ENCODE data around the gene MIER2.

Gene MIER2

DNA sequence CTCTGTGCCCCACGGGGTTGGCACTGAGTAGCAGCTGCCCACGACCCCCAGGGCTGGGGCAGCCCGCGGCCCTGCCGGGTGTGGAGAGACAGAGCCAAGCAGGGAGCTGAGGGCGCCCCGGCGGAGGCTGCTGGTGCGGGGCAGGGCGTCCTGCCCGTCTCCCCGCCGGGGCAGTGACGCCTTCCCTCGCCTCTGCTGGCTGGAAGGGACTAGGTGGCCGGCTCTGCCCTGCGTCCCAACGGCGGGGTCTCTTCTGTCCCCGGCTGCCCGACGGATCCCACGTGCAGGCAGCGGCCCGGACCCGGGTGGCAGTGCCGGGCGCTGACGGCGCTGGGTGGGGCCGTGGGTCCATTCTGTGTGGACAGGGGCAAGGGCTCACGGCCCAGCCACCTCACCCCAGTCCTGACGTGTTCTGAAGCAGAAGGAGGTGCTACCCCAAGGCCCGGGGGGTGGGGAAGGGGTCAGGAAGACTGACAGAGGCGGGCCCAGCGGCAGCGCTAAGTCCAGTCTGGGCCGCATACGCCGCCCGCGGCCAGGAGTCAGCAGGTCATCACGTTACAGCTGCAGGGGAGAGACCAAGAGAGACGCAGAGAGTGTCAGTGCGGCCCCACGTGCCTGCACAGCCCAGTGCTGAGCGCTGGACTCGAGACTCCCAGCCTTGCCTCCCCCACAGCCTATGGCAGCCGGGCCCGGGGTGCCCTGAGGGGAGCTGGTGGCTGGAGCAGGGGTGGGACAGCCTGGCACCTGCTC, 38.3 kb downstream of the MIER2 start:
- H3K9ac ChIP-seq (ENCODE audit: low read length), result no peak overlapping the region
- no peaks in the 10 kb centered on the region for H3K9me2 ChIP-seq (ENCODE audit: low read depth, low read length)
- H3K27ac ChIP-seq (ENCODE audit: low read depth, low read length, poor library complexity, severe bottlenecking), result no peak overlapping the region
- no peaks in the 10 kb centered on the region for H3F3A ChIP-seq (ENCODE audit: insufficient read depth, low read length)
- H3K4me1 ChIP-seq (ENCODE audit: insufficient read depth, low read length, severe bottlenecking), result peaks cover 6% of the 10 kb centered on the region
- no peaks in the 10 kb centered on the region for H4K20me1 ChIP-seq (ENCODE audit: insufficient read depth, low read length)
- H3K9me3 ChIP-seq (ENCODE audit: low read length), result no peaks in the 10 kb centered on the region
- no peaks in the 10 kb centered on the region for H3K79me2 ChIP-seq (ENCODE audit: insufficient read depth, low read length)
- H2AFZ ChIP-seq (ENCODE audit: low read length), result no peak overlapping the region
- TF ChIP-seq, protein P1, sequence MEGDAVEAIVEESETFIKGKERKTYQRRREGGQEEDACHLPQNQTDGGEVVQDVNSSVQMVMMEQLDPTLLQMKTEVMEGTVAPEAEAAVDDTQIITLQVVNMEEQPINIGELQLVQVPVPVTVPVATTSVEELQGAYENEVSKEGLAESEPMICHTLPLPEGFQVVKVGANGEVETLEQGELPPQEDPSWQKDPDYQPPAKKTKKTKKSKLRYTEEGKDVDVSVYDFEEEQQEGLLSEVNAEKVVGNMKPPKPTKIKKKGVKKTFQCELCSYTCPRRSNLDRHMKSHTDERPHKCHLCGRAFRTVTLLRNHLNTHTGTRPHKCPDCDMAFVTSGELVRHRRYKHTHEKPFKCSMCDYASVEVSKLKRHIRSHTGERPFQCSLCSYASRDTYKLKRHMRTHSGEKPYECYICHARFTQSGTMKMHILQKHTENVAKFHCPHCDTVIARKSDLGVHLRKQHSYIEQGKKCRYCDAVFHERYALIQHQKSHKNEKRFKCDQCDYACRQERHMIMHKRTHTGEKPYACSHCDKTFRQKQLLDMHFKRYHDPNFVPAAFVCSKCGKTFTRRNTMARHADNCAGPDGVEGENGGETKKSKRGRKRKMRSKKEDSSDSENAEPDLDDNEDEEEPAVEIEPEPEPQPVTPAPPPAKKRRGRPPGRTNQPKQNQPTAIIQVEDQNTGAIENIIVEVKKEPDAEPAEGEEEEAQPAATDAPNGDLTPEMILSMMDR (IDR thresholded peaks at IDR 0.05; ENCODE audit: low read length), result no peak
- no peak for TF ChIP-seq EZH2 (IDR thresholded peaks at IDR 0.05; ENCODE audit: borderline replicate concordance, low read length)
- H3K4me3 ChIP-seq (ENCODE audit: low read depth, low read length, poor library complexity, severe bottlenecking), result no peak overlapping the region
- H3K27me3 ChIP-seq (ENCODE audit: insufficient read depth, low read length), result no peaks in the 10 kb centered on the region
- H3K4me2 ChIP-seq (ENCODE audit: low read length), result no peak overlapping the region
- no peaks in the 10 kb centered on the region; the same call in 1 of the 2 replicates for H3K36me3 ChIP-seq (ENCODE audit: insufficient read depth, low read length)

DNA sequence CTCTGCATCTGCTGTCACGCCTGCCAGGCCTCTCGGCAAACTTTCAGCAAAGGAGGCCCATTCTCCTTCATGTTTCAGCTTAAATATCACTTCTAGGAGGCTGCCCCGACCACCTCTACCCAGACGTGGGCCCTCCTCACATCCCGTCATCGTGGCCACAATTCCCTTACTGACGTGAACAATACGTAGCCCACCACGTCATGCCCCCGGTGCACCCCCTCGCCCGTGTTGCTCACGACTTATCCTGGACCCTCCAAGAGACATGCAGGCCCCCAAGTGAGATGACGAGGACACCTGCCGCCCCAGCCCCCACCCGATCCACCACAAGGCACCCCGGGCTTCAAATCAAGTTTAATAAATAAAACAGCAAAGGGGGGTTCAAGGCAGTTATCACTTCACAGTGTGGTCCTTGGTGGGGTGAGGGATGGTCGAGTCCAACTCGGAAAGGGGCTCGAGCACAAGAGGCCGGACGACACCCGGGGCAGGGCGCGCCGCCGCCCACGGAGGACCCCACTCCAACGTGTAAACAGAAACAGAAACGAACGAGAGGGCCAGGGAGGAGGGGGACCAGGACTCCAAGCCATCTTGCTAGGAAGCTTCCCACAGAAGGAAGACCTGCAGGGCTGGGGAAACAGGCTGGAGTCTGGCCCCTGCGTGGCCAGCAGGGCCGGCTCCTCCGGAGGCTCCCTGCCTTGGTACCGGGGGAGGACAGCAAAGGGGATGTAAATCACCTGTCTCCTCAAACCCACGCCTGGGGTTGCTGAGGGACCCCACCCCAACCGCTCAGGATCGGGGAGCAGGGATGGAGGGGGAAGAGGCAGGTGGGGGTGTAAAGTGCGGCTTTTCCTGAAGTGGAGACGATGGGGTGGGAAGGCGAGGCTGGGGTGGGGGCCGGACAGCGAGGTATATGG, 39.1 kb downstream of the MIER2 start:
- Histone ChIP-seq H4K20me1 (ENCODE audit: insufficient read depth, low read length) (no peaks in the 10 kb centered on the region), H3F3A (ENCODE audit: insufficient read depth, low read length) (no peaks in the 10 kb centered on the region), H3K9ac (ENCODE audit: low read length) (no peak overlapping the region), H3K4me1 (ENCODE audit: insufficient read depth, low read length, severe bottlenecking) (peaks cover 6% of the 10 kb centered on the region), H3K36me3 (ENCODE audit: insufficient read depth, low read length) (no peaks in the 10 kb centered on the region; the same call in 1 of the 2 replicates), H3K9me3 (ENCODE audit: low read length) (no peaks in the 10 kb centered on the region), H3K4me2 (ENCODE audit: low read length) (no peak overlapping the region), H2AFZ (ENCODE audit: low read length) (no peak overlapping the region), H3K79me2 (ENCODE audit: insufficient read depth, low read length) (no peaks in the 10 kb centered on the region), H3K27ac (ENCODE audit: low read depth, low read length, poor library complexity, severe bottlenecking) (no peak overlapping the region), H3K27me3 (ENCODE audit: insufficient read depth, low read length) (no peaks in the 10 kb centered on the region), H3K9me2 (ENCODE audit: low read depth, low read length) (no peaks in the 10 kb centered on the region), H3K4me3 (ENCODE audit: low read depth, low read length, poor library complexity, severe bottlenecking) (no peak overlapping the region)
- TF ChIP-seq, protein P1 (IDR thresholded peaks at IDR 0.05; ENCODE audit: low read length), result no peak
- TF ChIP-seq EZH2 (IDR thresholded peaks at IDR 0.05; ENCODE audit: borderline replicate concordance, low read length), result no peak

DNA sequence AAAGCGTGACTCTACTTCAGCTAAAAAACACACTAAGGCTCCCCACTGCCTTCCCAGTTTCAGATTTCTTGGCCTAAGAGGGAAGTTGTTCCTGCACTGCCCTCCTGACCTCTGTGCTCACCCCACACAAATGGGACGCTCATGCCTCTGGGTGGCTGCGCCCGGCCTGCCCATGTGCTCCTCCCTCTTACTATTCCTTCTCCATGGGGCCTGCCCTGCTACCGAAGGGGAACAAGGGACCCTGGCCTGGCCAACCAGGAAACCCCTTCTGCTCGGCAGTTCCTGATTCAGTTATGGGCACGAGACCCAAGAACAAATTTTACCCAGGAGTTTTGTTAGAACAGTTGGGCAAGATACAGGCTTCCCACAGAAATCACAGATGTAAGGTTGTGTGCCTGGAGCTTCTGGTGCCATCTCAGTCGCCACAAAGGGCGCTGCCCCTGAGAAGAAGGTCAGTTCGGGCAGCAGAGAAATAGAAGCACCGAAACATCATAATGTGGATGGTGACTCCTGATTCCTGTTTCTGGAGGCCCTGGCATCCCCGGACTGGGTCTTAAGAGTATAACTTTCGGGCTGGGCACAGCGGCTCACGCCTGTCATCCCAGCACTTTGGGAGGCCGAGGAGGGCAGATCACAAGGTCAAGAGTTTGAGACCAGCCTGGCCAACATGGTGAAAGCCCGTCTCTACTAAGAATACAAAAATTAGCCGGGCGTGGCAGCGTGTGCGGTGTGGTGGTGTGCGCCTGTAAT, 47.9 kb downstream of the MIER2 start:
- H3K9ac ChIP-seq (ENCODE audit: low read length), result no peak overlapping the region
- H3F3A ChIP-seq (ENCODE audit: insufficient read depth, low read length), result no peaks in the 10 kb centered on the region
- no peaks in the 10 kb centered on the region for H3K27me3 ChIP-seq (ENCODE audit: insufficient read depth, low read length)
- no peaks in the 10 kb centered on the region for H3K79me2 ChIP-seq (ENCODE audit: insufficient read depth, low read length)
- TF ChIP-seq, protein P1 (IDR thresholded peaks at IDR 0.05; ENCODE audit: low read length), result no peak
- no peak for TF ChIP-seq EZH2 (IDR thresholded peaks at IDR 0.05; ENCODE audit: borderline replicate concordance, low read length)
- no peak overlapping the region for H3K4me3 ChIP-seq (ENCODE audit: low read depth, low read length, poor library complexity, severe bottlenecking)
- no peaks in the 10 kb centered on the region for H3K9me2 ChIP-seq (ENCODE audit: low read depth, low read length)
- no peak overlapping the region for H2AFZ ChIP-seq (ENCODE audit: low read length)
- no peak overlapping the region for H3K4me2 ChIP-seq (ENCODE audit: low read length)
- H3K27ac ChIP-seq (ENCODE audit: low read depth, low read length, poor library complexity, severe bottlenecking), result no peak overlapping the region
- no peaks in the 10 kb centered on the region for H3K36me3 ChIP-seq (ENCODE audit: insufficient read depth, low read length)
- H3K4me1 ChIP-seq (ENCODE audit: insufficient read depth, low read length, severe bottlenecking), result no peaks in the 10 kb centered on the region
- no peaks in the 10 kb centered on the region for H4K20me1 ChIP-seq (ENCODE audit: insufficient read depth, low read length)
- H3K9me3 ChIP-seq (ENCODE audit: low read length), result no peaks in the 10 kb centered on the region

All from OCI-LY1 (cell line).